ENCODE results near the gene MLEC. TPM values are rescaled to one million over a fixed set of nuclear protein-coding genes. Genes with fewer than 3 reads are reported as not detected.

MLEC gene
- polyA plus RNA-seq, 4 donors: 150 to 183 (median 151) TPM

GRCh38 chr12:120690083-120690450 is 3.1 kb downstream of the MLEC start:
- DNase-seq (ENCODE audit: low read depth in 4 of 4, low spot score in 2 of 4): no peak

DNA sequence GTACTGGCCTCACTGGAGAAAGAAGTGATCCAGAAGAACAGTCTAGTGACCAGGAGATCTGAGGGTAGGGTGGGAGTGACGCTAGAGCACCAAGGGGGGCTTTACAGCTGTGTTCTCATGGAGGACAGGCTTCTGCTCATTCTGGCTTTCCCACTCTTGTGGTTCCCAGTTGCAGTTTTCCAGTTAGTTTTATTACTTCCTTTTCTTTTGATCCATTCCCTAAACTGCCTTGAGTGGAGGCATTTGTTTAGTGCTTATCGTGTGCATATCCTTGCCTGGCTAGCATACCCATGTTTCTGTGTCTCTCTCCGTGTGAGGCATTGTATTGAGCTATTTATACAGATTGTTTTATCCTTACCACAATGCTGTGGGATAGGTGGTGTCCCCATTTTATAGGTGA is 4.0 kb downstream of the MLEC start:
- no peak for DNase-seq (ENCODE audit: low read depth in 4 of 4, low spot score in 2 of 4)

DNA sequence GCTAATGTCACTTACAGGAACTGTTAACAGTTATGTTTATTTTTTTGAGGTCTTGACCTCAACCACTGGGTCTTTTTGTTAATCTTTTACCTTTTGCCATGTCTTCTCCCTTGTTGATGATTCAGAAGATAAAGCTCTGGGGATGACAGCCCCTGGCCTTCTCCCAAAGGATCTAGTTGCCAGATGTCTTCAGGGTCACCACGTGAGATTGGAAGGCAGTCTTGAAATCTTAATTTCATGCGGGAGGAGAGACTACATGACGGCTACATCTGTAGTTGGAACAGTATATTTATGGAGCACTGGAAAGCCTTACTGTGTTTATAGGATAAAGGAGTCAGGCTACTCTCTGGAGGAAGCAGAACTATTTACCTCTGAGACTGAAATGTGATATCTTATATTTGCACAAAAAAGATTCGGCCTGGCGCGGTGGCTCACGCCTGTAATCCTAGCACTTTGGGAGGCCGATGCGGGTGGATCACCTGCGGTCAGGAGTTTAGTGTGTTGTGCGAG is 5.6 kb downstream of the MLEC start:
- no peak for DNase-seq (ENCODE audit: low read depth in 4 of 4, low spot score in 2 of 4)

DNA sequence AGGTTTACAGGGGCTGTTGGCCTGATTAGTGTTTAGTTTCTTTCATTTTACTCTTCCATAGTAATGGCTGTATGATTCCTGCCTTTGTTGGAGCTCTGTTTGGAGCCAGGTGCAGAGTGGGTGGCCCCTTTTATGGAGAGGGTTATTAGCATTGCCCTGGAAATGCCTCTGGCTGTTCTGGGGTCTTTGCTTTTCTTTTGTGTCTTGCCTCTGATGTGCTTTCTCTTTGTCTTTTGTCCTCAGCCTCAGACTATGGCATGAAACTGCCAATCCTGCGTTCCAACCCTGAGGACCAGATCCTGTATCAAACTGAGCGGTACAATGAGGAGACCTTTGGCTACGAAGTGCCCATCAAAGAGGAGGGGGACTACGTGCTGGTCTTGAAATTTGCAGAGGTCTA is 6.9 kb downstream of the MLEC start:
- DNase-seq (ENCODE audit: low read depth in 4 of 4, low spot score in 2 of 4): no peak

GRCh38 chr12:120696626-120697025 is 9.7 kb downstream of the MLEC start:
- no peak for DNase-seq (ENCODE audit: low read depth in 4 of 4, low spot score in 2 of 4)

GRCh38 chr12:120697344-120697743 is 10.4 kb downstream of the MLEC start:
- no peak for DNase-seq (ENCODE audit: low read depth in 4 of 4, low spot score in 2 of 4)

- DNase-seq (ENCODE audit: low read depth in 4 of 4, low spot score in 2 of 4): no peak
Observed at GRCh38 chr12:120698665-120699064, 11.7 kb downstream of the MLEC start.

DNA sequence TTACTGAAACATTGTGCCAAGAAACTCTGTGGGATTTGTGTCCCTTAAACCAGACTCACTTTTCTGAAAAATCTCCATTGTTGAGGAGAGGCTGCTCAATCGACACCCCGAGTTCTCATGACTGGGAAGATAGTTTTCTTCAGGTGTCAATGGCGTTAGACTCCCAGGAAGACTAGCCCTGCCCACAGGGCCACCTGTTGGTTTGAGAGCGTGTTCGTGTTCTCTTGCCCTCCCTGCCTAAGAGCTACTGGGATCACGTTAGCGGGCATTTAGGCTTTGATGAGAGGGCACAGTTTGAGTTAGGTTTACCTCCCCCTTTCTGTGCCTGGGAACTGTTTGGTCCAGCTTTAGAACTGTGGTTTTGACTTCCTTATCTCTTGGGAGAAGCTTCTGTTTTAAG is 12.6 kb downstream of the MLEC start:
- no peak for DNase-seq (ENCODE audit: low read depth in 4 of 4, low spot score in 2 of 4)

- no peak for DNase-seq (ENCODE audit: low read depth in 4 of 4, low spot score in 2 of 4)
Observed at GRCh38 chr12:120700886-120701285, 13.9 kb downstream of the MLEC start.

DNA sequence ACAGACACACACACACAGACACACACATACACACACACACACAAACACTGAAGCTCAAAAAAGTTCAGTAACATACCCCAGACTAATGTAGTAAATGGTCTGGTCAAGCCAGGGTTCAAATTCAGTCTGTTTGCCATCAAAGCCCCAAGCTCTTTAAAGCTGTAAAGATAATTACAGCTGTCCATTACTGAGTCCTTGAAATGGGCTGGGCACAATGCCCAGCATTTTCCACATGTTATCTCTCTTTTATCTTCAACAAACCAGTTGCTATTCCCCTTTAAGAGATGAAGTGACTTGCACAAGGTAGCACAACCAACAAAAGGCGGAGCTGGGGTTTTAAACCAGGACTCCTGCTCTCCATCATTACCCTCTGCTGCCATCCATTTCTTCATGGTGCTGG is 15.7 kb downstream of the MLEC start:
- DNase-seq (ENCODE audit: low read depth in 4 of 4, low spot score in 2 of 4): no peak

- DNase-seq (ENCODE audit: low read depth in 4 of 4, low spot score in 2 of 4): no peak
Observed at GRCh38 chr12:120703311-120703942, 16.5 kb downstream of the MLEC start.

DNA sequence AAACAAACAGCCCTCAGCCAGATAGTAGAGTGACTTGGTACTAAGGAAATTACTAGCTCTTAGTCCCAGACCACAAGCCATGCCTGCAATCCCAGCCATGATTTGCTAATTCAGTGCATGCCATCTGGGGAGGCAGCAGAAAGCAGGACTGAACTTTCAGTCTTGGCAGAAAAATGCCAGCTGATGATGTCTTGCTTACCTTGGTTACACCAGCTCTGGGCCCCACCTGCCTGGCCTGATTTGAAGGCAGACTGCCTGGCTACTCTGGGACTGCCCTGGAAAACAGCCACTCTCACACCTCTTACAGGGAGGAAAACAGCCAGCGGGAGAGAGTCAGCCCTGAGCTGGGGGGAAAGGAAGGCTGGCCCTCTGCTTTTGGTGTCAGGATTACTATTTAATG is 18.7 kb downstream of the MLEC start:
- no peak for DNase-seq (ENCODE audit: low read depth in 4 of 4, low spot score in 2 of 4)

- no peak for DNase-seq (ENCODE audit: low read depth in 4 of 4, low spot score in 2 of 4)
Observed at GRCh38 chr12:120706029-120706428, 19.1 kb downstream of the MLEC start.

DNA sequence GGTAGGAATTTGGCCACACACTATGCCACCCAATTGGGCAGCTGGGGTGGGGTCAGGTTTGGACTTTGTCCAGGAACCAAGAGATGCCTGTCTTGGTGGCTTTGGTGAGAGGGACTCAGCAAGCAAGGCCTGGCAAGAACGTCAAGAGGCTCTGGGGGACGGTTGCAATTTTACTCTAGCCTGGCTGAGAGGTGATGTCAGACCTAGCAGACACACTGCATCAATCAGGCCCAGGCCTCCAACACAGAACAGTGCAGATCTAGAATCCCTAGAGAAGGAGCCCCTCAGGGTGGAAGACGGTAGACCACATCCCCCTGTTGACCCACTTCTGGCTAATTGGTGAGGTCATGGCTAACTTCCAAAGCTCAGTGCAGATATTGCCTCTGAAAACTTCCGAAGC is 21.7 kb downstream of the MLEC start:
- DNase-seq (ENCODE audit: low read depth in 4 of 4, low spot score in 2 of 4): no peak

DNA sequence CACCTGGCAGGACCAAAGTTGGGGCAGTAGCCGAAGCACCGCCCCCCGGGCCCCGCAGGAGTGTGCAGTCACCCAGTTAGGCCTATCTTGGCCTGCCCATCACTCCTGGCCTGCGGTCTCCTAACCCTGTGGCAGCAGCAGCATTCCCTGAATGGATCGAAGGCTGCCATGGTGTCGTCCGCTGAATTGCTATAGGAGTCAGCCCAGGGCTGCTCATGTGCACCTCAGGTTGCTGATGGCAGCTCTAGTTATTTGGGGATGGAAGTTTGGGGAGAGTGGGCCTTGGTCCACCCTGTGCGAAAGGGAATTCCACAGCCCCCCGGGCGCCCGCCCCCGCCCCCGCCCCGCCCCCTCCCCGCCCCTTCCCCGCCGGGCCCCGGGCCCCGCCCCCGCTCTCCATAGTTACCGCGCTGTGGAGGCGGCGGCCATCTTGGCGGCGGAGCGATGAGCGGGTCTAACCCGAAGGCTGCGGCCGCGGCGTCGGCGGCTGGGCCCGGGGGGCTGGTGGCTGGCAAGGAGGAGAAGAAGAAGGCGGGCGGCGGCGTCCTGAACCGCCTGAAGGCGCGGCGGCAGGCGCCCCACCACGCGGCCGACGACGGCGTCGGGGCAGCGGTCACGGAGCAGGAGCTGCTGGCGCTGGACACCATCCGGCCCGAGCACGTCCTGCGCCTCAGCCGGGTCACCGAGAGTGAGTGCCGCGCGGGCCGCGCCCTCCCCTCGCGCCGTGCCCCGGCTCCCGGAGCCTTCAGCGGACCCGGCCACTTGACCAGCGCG is 23.3 kb downstream of the MLEC start, which contains the start of gene UNC119B:
UNC119B (plus strand) TSS at position 428 of the 774 bp plus-strand sequence; CDS start at position 445, 17 bp downstream.
- no peak for DNase-seq (ENCODE audit: low read depth in 4 of 4, low spot score in 2 of 4)

- DNase-seq (ENCODE audit: low read depth in 4 of 4, low spot score in 2 of 4): no peak
Observed at GRCh38 chr12:120710805-120711296, 23.9 kb downstream of the MLEC start.

DNA sequence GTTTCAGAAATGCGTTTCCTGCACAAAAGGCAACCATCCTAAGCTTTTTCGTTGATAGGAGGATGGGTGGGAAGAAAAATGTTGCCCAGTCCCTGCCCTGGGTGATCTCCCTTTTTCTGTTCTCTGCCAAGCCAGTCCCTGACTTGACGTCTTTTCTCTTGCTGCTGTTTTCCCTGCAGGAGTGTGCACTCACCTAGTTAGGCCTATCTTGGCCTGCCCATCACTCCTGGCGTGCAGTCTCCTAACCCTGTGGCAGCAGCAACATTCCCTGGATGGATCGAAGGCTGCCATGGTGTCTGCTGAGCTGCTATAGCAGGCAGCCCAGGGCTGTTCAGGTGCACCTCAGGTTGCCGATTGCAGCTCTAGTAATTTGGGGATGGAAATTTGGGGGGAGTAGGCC is 24.5 kb downstream of the MLEC start:
- DNase-seq (ENCODE audit: low read depth in 4 of 4, low spot score in 2 of 4): no peak

GRCh38 chr12:120712610-120713009 is 25.7 kb downstream of the MLEC start:
- no peak for DNase-seq (ENCODE audit: low read depth in 4 of 4, low spot score in 2 of 4)

GRCh38 chr12:120713861-120714482 is 27.0 kb downstream of the MLEC start:
- DNase-seq (ENCODE audit: low read depth in 4 of 4, low spot score in 2 of 4): peak in 2 of 4 donors; percentile 65 to 81

DNA sequence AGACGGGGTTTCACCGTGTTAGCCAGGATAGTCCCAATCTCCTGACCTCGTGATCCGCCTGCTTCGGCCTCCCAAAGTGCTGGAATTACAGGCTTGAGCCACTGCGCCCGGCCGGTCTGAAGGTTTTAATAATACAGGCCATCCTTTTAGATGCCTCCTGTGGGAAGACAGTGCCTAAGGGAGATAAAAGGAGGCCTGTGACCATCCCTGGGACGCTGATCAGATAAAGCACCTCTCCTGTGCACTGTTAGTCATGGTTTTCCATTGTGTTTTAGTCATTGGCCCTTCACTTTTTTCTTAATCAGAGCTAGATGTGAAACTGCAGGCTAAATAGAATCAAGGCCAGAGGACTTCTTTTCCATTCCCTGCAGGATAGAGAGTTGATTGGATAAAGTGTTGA is 31.1 kb downstream of the MLEC start:
- DNase-seq (ENCODE audit: low read depth in 4 of 4, low spot score in 2 of 4): no peak

DNA sequence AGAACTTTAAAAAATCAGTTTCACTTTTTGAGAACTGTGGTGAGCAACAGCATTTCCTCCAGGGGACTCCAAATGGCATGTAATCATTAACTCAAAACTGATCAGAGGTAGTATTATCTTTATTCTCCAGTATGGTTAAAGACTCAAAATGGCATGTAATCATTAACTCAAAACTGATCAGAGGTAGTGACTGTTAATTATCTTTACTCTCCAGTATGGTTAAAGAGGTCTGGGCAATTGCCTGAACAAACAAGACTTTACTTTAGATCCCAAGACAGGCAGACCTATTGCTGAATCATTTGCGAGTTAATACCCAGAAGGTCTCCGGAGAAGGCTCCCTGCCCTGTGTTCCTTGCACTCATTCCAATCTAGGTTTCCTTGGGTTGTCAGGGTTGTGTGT is 32.1 kb downstream of the MLEC start:
- DNase-seq (ENCODE audit: low read depth in 4 of 4, low spot score in 2 of 4): no peak
